Natural killer cell treated with Interleukin-12 subunit alpha and Interleukin-12 subunit beta and Interleukin-15 and Interleukin-18, amount 100 ng/mL, for 72 hours (primary cell): ENCODE measurements around the gene GARIN3. TPM values are rescaled to one million over a fixed set of nuclear protein-coding genes. Genes with fewer than 3 reads are reported as not detected.

Source experiments
- ATAC-seq, 2 donors: fragments of 150-1000 bp; cut with Tn5 transposase in 1 of 2; sonication (Bioruptor Pico), chemical (Tn5 transposase) in 1 of 2; 2 replicates each; pipeline ENCODE4 v1.10.0; 2021
- DNase-seq: peaks from one replicate; pipeline ENCODE4 v3.0.0; 2022; ENCODE audit warnings: low spot score
- H3K27ac Mint-ChIP-seq, 2 donors: 1 replicate in 1 of 2; 2 replicates in 1 of 2; pipeline ENCODE4 v1.8.0; 2022; ENCODE audit warnings: mixed read lengths in 2 of 2, mild to moderate bottlenecking in 1 of 2, moderate library complexity in 1 of 2
- H3K27me3 Mint-ChIP-seq, 2 donors: 1 replicate in 1 of 2; 2 replicates in 1 of 2; pipeline ENCODE4 v1.8.0; 2022; ENCODE audit warnings: mixed read lengths in 2 of 2
- H3K36me3 Mint-ChIP-seq: one replicate; pipeline ENCODE4 v1.8.0; 2022; ENCODE audit warnings: mixed read lengths
- H3K4me1 Mint-ChIP-seq, 2 donors: 1 replicate in 1 of 2; 2 replicates in 1 of 2; pipeline ENCODE4 v1.8.0; 2022; ENCODE audit warnings: low read depth in 2 of 2, mixed read lengths in 2 of 2, mild to moderate bottlenecking in 1 of 2
- H3K4me3 Mint-ChIP-seq: one replicate; pipeline ENCODE4 v1.8.0; 2022; ENCODE audit warnings: mixed read lengths
- H3K9me3 Mint-ChIP-seq: 2 replicates; pipeline ENCODE4 v1.8.0; 2022; ENCODE audit warnings: mixed read lengths
- total RNA-seq, 2 donors: library from RNA; stranded (reverse); gene quantifications; one replicate each; pipeline ENCODE4 v1.2.3, GENCODE V29; 2022

Gene GARIN3
- total RNA-seq, 2 donors from 2014 or later: not detected

- H3K36me3 Mint-ChIP-seq: no peaks in the 10 kb centered on the region
- H3K4me1 Mint-ChIP-seq: peaks cover 40 to 50% of the 10 kb centered on the region in 2 donors
- DNase-seq (no peak), ATAC-seq (no peak)
- no peaks in the 10 kb centered on the region for H3K27me3 Mint-ChIP-seq
- H3K27ac Mint-ChIP-seq: peak overlapping the region; percentile 57 to 60
- no peaks in the 10 kb centered on the region for H3K9me3 Mint-ChIP-seq
- no peak overlapping the region for H3K4me3 Mint-ChIP-seq
These were observed 15.1 kb downstream of the GARIN3 start for GRCh38 chr5:157150995-157151394.

DNA sequence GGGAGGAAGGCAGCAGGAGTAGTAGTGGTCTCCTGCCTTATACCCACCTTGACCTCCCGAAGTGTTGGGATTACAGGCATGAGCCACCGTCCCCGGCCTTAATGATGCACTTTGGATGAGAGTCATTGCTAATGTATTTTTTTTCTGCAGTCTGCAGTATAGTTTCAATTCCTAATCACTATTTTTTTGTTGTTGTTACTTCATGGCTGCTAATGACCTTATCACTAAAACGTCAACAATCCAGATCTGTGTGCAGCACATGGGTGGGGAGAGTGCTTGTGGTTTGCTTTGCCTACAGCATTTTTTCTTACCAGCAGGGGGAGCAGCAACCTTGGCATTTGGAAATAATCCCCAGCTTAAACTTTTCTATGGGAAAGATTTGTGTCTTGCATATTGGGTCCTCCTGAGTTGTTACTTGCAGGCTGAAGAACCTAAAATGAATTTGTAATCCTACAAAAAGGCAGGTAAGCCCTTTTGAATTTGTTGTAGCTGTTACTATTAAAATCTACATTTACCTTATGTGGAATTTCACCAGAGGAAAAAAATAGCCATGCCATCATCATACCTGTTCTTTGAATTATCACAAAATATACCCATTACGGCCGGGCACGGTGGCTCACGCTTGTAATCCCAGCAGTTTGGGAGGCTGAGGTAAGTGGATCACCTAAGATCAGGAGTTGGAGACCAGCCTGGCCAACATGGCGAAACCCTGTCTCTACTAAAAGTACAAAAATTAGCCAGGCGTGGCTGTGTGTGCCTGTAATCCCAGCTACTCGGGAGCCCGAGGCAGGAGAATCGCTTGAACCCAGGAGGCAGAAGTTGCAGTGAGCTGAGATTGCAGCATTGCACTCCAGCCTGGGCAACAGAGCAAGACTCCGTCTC lies 17.1 kb downstream of the GARIN3 start:
- no peaks in the 10 kb centered on the region for H3K36me3 Mint-ChIP-seq
- H3K27ac Mint-ChIP-seq: peak overlapping the region; percentile 39 to 77
- no peaks in the 10 kb centered on the region for H3K9me3 Mint-ChIP-seq
- ATAC-seq (peak; percentile 77 to 80), DNase-seq (peak; percentile 83)
- H3K27me3 Mint-ChIP-seq: no peaks in the 10 kb centered on the region
- no peak overlapping the region for H3K4me3 Mint-ChIP-seq
- H3K4me1 Mint-ChIP-seq: peaks cover 26 to 36% of the 10 kb centered on the region in 2 donors

DNA sequence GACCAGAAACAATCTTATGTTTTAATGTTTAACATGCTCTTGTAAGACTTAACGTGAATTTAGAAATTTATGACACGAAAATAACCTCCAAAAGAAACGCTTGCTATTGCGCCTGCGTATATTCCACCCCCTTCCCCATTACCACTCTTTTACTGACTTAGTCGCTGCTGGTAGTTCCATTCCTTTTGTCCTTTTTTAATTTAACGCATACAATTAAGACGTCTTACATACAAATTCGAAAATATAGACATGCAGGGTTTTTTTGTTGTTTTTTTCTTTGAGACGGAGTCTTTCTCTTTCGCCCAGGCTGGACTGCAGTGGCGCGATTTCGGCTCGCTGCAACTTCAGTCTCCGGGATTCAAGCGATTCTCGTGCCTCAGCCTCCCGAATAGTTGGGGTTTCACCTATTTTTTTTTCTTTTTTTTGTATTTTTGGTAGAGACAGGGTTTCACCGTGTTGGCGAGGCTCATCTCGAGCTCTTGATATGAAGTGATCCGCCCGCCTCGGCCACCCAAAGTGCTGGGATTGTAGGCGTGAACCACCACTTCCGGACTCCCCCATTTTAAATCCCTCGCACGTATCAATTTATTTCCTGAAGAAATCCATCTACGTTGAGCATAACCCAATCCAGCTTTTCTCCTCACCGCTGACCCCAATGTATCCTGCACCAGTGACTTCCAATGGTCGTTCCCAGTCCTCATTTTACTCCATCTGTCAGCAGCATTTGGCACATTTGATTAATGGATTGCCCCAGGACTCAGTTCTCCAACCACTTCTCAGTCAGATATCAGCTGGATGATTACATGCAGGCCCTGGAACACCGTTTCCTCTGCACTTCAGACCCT lies 22.7 kb downstream of the GARIN3 start:
- ATAC-seq (peak; percentile 45 to 64), DNase-seq (peak; percentile 80)
- H3K27me3 Mint-ChIP-seq: no peaks in the 10 kb centered on the region
- H3K9me3 Mint-ChIP-seq: no peaks in the 10 kb centered on the region
- H3K27ac Mint-ChIP-seq: peak overlapping the region; percentile 89 to 95
- peaks cover 15% of the 10 kb centered on the region for H3K36me3 Mint-ChIP-seq
- peaks cover 26 to 38% of the 10 kb centered on the region in 2 donors for H3K4me1 Mint-ChIP-seq
- peak overlapping the region; percentile 90 for H3K4me3 Mint-ChIP-seq

DNA sequence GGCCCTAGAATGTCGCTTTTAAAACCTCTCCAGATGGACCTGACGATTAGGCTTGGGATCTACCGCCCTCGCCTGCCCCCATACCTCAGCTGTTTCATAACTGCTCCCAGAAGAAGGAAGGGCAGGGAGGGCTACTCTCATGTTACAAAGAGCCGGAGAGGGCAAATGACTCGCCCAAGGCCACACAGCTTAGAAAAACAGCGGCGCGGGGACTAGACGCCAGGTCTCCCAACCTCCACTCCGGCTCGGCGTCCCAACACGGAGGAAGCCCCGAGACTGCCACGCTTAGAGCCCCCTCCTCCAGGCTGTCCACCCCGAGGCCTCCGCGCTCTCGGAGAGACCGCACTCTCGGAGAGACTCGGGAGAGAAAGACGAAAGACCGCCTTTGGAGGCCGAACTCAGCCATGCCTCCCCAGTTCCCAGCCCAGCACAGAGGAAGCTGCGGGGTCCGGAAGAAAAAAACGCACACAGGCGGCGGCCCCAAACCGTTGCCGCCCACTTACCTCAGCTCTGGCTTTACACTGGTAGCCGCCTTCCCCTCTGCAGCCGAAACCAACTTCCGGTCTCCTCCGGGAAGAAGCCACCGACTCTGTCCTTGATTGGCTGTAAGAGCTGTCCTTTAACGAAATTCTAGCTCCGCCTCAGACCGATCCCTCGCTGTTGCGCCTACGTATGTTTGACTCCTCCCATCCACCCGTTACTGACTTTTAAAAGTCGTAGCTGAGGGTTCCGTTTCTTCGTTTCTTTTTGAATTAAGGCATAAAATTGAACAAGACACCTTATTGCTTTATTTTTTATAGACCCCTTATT lies 23.5 kb downstream of the GARIN3 start, which contains the start of gene MED7:
Gene MED7 (minus strand): TSS at position 549 of the 810 bp plus-strand sequence. CDS start 3,434 bp downstream, outside the sequence.
- H3K4me1 Mint-ChIP-seq: peaks cover 29 to 40% of the 10 kb centered on the region in 2 donors
- H3K27ac Mint-ChIP-seq: peak within 1 kb of the TSS; percentile 89 to 95
- H3K36me3 Mint-ChIP-seq: peaks cover 17% of the 10 kb centered on the region
- peak; percentile 97 for DNase-seq
- no peaks in the 10 kb centered on the region for H3K9me3 Mint-ChIP-seq
- peak within 1 kb of the TSS; percentile 90 for H3K4me3 Mint-ChIP-seq
- H3K27me3 Mint-ChIP-seq: no peaks in the 10 kb centered on the region
- peak; percentile 100 for ATAC-seq

GRCh38 chr5:157137691-157138090 lies 28.4 kb downstream of the GARIN3 start:
- DNase-seq: no peak
- H3K27me3 Mint-ChIP-seq: no peaks in the 10 kb centered on the region
- no peak overlapping the region for H3K27ac Mint-ChIP-seq
- H3K4me1 Mint-ChIP-seq: peaks cover 40 to 49% of the 10 kb centered on the region in 2 donors
- peaks cover 30% of the 10 kb centered on the region for H3K36me3 Mint-ChIP-seq
- no peak for ATAC-seq
- H3K4me3 Mint-ChIP-seq: no peak overlapping the region
- H3K9me3 Mint-ChIP-seq: no peaks in the 10 kb centered on the region

DNA sequence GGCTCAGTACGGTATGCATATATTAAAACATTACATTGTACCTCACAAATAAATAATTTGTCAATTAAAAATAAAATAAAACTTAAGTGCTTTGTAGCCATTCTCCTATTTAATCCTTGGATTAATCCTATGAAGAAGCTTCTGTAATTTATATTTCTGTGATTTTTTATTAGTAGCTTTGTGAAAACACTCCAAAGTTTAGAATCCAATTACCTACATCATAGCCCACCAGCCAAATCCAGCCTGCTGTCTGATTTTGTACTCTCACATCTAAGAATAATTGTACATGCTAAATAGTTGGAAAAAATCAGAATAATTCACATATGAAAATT lies 33.8 kb downstream of the GARIN3 start:
- ATAC-seq: no peak
- no peak overlapping the region for H3K4me3 Mint-ChIP-seq
- H3K9me3 Mint-ChIP-seq: no peaks in the 10 kb centered on the region
- peaks cover 10% of the 10 kb centered on the region for H3K36me3 Mint-ChIP-seq
- DNase-seq: no peak
- H3K27me3 Mint-ChIP-seq: no peaks in the 10 kb centered on the region
- peak overlapping the region in 1 of 2 donors; percentile 91 for H3K27ac Mint-ChIP-seq
- peaks cover 33 to 35% of the 10 kb centered on the region in 2 donors for H3K4me1 Mint-ChIP-seq

GRCh38 chr5:157130925-157131324 lies 35.1 kb downstream of the GARIN3 start:
- DNase-seq (no peak), ATAC-seq (no peak)
- Mint-ChIP-seq H3K27ac (peak overlapping the region; percentile 49 to 74), H3K27me3 (no peaks in the 10 kb centered on the region), H3K4me1 (peaks cover 30 to 32% of the 10 kb centered on the region in 2 donors), H3K9me3 (peaks cover 3% of the 10 kb centered on the region), H3K4me3 (peak overlapping the region; percentile 53), H3K36me3 (peaks cover 6% of the 10 kb centered on the region)

DNA sequence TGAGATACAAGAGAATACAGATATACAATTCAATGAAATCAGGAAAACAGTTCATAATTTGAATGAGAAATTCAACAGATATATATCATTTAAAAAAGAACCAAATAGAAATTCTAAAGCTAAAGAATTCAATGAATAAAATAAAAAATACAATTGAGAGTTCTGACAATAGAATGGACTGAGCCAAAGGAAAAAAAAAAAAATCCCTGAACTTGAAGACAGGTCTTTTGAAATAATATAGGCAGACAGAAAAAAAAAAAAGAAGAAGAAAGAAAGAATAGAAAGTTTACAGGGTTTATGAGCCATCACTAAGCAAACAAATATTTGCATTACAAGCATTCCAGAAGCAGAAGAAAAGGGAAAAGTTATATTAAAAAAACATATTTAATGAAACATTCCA lies 44.4 kb downstream of the GARIN3 start:
- H3K27ac Mint-ChIP-seq: peak overlapping the region in 1 of 2 donors; percentile 15
- no peaks in the 10 kb centered on the region for H3K27me3 Mint-ChIP-seq
- peaks cover 2 to 11% of the 10 kb centered on the region in 2 donors for H3K4me1 Mint-ChIP-seq
- peaks cover 13% of the 10 kb centered on the region for H3K9me3 Mint-ChIP-seq
- H3K36me3 Mint-ChIP-seq: peaks cover 20% of the 10 kb centered on the region
- no peak overlapping the region for H3K4me3 Mint-ChIP-seq
- DNase-seq (no peak), ATAC-seq (no peak)

GRCh38 chr5:157120102-157120501 lies 46.0 kb downstream of the GARIN3 start:
- H3K27ac Mint-ChIP-seq: peak overlapping the region in 1 of 2 donors; percentile 26
- H3K27me3 Mint-ChIP-seq: no peaks in the 10 kb centered on the region
- peaks cover 13 to 17% of the 10 kb centered on the region in 2 donors for H3K4me1 Mint-ChIP-seq
- H3K9me3 Mint-ChIP-seq: peaks cover 9% of the 10 kb centered on the region
- DNase-seq: no peak
- ATAC-seq: peak in 1 of 2 donors; percentile 24
- no peak overlapping the region for H3K4me3 Mint-ChIP-seq
- peaks cover 20% of the 10 kb centered on the region for H3K36me3 Mint-ChIP-seq

DNA sequence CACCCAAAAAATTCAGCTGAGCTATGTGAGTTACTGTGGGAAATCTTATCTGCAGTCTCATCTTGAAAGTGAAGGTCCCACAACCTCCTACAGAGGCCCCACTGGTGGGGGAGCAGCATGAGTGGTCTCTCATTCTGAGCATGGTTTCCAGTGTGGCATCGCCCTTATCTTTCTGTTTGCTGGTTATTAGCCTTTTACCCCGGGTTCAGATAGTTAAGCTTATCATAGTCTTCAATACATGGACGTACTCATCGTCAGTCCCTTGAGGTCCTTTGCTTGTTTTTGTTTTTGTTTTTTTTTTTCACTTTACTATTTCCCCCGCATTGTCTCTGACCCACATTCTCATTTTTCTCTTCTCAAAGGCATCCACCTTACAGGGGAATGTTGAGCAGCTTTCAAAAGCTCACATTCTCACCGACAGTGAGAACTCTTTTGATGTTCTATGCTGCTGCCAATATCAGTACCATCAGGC lies 49.5 kb downstream of the GARIN3 start:
- no peak for DNase-seq
- Mint-ChIP-seq H3K4me3 (peak overlapping the region; percentile 81), H3K9me3 (peaks cover 5% of the 10 kb centered on the region), H3K27ac (peak overlapping the region; percentile 86 to 88), H3K36me3 (peaks cover 6% of the 10 kb centered on the region), H3K4me1 (peaks cover 34% of the 10 kb centered on the region in 2 donors), H3K27me3 (no peaks in the 10 kb centered on the region)
- ATAC-seq: peak; percentile 69 to 76

DNA sequence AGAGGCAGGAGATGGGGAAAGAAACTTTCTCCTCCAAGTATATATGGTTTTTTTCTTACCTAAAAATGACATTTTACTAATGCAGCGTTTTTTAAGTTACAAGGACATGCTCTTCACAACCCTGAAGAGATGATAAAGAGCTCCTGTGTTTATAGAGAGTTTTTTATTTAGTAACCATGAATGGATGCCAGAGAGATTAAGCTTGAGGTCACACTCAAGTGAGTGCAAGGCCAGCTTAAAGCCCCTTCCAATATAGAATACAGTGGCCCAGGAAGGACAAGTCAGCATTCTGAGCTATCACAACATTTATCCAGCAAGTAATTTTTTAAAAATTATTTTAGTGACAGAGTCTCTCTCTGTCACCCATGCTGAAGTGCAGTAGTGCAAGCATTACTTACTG lies 50.6 kb downstream of the GARIN3 start:
- no peaks in the 10 kb centered on the region for H3K9me3 Mint-ChIP-seq
- DNase-seq (no peak), ATAC-seq (no peak)
- H3K36me3 Mint-ChIP-seq: no peaks in the 10 kb centered on the region
- peaks cover 34 to 37% of the 10 kb centered on the region in 2 donors for H3K4me1 Mint-ChIP-seq
- H3K27me3 Mint-ChIP-seq: no peaks in the 10 kb centered on the region
- peak overlapping the region; percentile 54 for H3K4me3 Mint-ChIP-seq
- H3K27ac Mint-ChIP-seq: peak overlapping the region; percentile 86 to 88

DNA sequence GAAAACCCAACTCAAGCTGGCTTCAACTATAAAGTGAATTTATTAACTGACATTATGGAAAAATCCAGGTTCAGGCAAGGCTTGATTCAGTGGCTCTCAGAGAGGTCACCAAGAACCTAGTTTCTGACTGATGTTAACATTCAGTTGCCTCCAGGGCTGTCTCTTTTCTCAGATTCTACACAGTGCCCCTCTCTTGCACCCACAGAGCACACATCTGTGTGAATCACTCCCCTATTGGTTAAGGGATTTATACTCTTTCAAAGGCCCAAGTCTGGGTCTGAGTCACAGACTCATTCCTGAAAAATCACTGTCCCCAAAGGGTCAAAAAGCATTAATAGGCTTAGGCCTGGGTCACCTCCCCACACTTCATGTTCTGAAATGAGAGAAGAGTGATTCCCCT lies 51.1 kb downstream of the GARIN3 start:
- ATAC-seq (peak; percentile 62 to 73), DNase-seq (no peak)
- Mint-ChIP-seq H3K4me1 (peaks cover 37 to 38% of the 10 kb centered on the region in 2 donors), H3K27ac (peak overlapping the region; percentile 86 to 88), H3K9me3 (no peaks in the 10 kb centered on the region), H3K36me3 (no peaks in the 10 kb centered on the region), H3K4me3 (peak overlapping the region; percentile 54), H3K27me3 (no peaks in the 10 kb centered on the region)

DNA sequence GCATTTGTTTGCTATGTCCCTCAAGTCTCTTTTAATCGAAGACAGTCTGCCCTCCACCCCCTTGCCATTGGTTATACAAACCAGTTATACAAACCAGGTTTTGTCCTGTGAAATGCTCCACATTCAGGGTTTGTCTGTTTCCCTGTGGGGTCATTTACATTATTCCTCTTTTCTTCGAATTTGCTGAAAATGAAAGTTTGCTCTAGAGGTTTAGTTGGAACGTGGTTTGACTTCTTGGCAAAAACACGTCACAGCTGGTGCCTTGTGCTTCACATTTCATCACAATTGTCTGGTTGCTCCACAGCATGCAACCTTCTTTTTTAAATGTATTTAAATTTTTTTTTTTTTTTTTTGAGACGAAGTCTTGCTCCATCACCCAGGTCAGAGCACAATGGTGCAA lies 53.1 kb downstream of the GARIN3 start:
- Mint-ChIP-seq H3K36me3 (peaks cover 7% of the 10 kb centered on the region), H3K9me3 (no peaks in the 10 kb centered on the region), H3K27me3 (no peaks in the 10 kb centered on the region), H3K4me3 (peak overlapping the region; percentile 74), H3K27ac (peak overlapping the region; percentile 86 to 98), H3K4me1 (peaks cover 50 to 54% of the 10 kb centered on the region in 2 donors)
- ATAC-seq (peak; percentile 37 to 71), DNase-seq (peak; percentile 69)
